HG03045 (cell line): ENCODE data around the gene CTIF.

ENCODE experiments used
- ATAC-seq: cut with Tn5 transposase; IDR thresholded peaks from one replicate; pipeline ENCODE4 v1.9.1; 2021; ENCODE audit warnings: mild to moderate bottlenecking, moderate library complexity; ENCODE audit not compliant: unreplicated experiment

Gene CTIF

DNA sequence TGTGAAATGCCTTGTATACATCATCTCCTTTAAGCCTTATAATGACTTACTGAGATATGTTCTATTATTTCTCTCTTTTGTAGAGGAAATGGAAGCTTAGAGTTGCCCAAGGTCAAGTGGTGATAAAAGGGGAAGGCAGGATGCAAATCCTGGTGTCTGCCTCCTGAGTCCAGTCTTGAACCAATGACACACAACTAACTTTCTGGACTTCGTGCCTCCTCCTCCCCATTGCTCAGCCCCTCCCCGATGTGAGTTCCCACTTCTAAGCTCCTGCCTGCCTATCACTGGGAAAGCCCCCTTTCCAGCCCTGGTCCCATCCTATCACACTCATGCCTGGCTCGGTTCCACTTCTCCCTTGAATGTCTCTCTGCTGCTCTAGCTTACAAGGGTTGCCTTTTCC, 6.9 kb upstream of the CTIF start:
- no peak for ATAC-seq

DNA sequence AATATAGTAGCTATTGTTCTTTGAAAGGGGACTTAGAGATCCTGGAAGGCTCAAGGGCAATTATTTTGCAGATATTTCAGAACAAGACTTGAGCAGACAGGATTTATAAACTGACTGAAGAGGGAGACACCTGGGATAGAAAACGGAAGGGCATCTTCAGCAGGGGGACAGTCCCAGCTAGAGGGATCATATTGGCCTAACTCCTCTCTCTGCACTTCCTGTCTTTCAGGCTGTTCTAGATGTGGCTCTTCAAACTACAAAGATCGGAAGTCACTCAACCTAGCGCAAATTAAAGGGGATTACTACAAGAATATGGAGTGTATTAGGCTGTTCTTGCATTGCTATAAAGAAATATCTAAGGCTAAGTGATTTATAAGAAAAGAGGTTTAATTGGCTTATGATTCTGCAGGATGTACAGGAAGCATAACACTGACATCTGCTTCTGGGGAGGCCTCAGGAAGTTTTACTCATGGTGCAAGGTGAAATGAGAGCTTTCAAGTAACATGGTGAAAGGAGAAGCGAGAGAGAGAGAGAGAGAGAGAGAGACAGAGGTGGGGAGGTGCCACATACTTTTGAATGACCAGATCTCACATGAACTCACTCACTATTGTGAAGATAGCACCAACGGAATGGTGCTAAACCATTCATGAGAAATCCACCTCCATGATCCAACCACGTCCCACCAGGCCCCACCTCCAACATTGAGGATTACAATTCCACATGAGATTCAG, 5.3 kb upstream of the CTIF start:
- no peak for ATAC-seq

DNA sequence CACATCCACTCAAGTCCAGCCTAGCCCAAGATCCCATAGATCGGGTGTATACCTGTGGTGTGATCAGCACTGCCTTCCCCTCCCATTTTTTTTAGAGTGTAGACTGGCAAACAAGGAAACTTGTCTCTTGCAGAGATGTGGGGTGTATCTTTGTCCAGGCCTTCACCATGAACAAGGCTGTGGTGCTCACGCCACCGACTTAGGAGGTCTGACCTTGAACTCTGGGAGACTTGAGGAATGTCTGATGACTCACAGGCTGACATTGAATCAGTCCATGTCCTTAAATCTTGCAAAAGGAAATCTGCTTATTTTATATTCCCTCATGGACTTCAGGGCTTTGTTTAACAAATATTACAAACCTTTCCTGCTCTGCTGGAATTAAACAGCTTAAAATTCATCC, 4.5 kb upstream of the CTIF start:
- ATAC-seq = no peak

DNA sequence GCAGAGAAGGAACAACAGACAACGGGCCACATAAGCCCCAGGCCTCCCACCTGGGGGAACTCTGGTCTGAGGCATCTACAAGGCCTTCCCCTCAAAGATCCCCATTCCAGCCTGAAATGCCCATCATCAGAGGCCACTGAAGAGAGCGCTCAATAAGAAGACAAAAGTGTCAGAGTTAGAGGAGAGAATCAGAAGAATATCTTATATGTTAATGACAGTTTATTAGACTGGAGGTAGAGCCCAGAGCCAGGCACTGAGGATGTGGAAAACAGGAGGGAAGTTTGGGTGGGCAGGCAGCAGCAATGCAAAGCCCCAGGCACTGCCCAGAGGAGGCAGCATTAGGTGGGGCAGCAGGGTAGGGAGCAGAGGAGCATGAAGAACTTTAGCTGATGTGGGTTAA, 2.9 kb upstream of the CTIF start:
- no peak for ATAC-seq

DNA sequence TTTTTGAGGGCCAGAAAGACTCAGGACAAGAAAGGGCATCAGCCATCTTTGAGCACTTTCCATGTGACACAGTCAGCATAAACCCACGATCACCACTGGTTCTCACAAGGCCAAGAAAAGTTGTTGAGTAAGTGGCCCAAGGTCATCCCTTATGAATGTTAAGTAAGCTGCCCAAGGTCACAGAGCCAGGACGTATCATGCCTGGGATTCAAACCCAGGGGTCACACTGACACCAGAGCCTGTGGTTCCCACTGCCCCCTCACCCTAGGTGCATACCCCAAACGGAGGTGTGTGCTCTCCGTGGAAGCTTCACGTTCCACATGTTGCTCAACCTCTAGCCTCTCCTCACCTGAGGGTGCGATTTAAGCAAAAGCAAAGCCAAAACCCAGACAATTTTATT, 2.3 kb upstream of the CTIF start:
- ATAC-seq = no peak

DNA sequence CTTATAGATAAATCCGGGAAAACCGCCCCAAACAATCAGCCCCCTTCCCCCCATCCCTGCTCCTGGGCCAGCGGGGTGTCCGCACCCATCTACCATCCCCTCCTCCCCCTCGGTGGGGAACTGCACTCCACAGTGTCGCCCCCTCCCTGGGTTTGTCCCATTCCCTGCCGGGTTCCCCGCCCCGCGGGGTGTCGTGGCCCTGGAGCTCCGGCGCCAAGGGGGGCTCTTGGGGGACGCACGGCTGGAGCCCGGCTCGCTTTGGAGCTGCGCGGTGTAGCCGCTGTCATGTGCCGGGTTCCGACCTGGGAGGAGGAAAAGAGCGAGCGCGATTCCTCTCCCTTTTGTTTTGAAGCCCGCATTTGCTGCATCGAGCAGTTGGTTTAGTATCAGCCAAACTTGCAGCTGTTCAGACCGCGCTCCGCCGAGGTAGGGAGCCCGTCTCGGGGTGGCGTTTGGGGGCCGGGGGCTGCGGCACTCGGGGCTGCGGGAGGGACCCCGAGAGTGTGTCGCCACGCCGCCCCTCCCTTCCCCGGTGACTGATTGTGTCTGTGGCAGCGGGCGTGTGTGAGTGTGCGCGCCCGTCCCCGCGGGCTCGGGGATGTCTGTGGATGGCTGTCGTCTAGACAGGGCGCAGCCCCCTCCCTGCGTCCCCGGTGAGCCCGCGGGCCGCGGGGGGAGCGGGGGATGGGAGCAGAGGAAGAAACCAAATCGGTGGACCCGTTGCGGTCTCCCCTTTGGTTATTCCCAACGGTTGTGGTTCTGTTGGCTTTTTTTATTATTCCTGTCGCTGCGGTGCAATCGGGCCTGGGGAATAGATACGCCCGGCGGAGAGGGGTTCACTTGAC, 797 bp downstream of the CTIF start:
- ATAC-seq = no peak

DNA sequence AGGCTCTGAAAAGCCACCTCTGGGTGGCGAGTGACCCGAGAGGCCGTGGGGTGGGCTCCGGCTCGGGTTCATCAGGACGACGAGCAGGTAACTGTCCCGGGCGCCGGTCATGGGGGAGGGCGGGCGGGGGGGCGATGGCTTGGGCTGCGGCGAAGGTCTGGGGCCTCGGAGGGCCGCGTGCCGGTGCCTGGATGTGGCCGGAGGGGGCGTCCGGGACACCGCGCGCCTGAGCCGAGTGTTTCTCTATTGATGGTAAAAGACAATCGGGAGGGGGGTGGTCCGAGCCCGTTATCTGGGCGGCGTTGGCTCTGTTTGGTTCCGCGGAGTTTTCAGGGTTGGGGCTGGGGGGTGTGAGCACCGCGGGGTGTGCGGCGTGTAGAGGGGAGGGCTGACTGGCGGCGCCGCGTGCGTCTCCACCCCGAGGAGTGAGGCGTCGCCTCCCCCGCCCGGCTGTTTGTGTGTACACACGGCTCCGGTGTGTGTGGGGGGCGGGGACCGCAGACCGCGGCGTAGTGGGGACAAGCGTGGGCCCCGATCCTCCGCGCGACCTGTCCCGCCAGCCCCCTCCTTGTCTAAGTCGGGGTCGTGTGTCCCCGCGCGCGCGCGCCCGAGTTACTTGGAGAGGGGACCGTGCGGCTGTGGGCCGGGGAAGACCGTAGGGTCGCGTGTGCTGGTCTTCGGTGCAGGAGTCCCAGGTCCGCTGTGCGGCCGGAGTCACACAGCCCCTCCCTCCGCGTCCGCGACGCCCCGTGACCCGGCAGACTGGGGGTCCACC, 1.6 kb downstream of the CTIF start:
- ATAC-seq = no peak

DNA sequence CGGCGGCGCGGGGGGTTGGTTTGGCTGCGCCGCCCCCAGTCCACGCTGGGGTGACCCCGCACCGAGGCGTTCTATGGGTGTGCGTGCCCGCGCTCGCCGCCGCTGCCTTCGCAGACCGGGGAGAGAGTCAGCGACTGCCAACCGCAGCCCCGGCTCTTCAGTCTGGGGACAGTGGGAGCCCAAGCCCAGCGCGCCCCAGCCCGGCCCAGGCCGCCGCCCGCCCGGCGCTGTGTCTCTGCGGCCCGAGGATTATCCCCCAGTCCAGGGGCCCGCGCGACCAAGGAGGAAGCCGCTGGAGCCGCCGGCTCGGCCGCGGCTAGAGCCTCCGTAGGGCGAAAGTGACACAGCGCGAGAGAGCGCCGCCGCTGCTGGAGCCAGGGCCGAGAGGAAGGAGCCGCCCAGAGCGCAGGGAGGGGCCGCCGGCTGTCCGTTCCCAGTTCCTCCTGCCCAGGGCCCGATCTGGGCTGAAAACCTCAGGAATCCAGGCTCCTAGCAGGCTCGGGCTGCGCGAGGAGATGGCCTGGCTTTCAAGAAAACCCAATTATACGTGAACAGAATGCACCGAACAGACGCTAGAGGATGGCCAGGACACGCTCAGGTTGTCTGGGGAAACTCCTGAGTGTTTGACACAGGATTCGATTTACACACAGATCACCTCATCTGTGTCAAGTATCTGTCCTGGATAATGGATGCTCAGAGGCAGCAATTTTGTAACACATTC, 2.4 kb downstream of the CTIF start:
- no peak for ATAC-seq

DNA sequence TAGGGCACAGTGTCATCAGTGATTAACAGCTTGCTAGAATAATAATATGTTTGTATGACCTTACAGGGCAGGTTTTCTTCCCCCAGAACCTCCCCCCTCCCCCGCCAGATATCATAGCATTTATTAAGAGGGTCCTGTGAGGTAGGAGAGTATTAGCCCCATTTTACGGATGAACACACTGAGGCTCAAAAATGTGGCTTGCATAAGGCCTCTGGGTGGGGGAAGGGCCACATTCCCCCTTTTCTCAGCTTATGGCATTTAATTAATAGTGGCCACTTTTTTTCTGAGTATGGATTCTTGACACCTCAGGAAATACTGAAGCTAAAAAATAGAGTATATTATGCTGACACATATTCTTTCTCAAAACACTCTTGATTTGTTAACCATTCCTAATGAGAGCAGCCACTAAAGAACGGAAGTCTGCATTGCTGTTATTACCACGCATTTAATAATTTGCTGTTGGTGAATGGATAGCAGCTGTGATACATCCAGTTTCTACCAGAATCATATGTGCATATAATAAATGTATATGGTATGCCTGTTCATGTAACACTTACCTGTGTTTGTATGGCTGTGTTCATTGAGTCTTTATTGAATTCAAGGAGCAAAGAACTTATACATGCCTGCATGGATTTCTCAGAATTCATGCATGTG, 3.0 kb downstream of the CTIF start:
- ATAC-seq = no peak

DNA sequence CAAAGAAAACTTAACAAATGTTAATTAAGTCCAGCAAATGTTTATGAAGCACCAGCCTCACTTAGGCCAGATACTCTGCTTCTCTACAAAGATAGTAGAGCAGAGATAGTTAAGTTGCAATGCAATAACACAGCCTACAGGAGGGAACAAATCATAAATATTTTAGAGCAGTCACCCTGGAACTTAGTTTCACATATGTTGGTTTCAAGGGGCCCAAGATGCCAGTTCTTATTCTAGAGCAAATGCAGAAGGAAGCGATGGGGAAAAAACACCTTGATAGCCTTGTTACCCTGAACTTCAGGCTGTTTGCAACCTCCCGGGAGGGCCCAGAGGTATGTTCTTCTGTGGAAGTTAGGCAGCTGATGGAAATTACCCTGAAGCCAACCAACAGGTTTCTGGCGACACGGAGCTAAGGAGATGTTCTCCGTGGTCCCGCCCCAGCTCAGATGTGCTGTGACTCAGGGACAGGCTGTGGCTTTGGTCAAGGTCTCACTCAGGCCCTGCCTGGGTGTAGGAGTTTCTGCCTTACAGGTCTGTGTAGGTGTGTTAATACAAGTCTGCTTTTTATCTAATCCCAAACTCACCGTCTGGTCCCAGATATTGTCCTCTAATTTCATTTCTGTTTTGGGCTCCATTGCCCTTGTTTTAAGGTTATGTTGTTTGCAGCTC, 3.8 kb downstream of the CTIF start:
- ATAC-seq = no peak

DNA sequence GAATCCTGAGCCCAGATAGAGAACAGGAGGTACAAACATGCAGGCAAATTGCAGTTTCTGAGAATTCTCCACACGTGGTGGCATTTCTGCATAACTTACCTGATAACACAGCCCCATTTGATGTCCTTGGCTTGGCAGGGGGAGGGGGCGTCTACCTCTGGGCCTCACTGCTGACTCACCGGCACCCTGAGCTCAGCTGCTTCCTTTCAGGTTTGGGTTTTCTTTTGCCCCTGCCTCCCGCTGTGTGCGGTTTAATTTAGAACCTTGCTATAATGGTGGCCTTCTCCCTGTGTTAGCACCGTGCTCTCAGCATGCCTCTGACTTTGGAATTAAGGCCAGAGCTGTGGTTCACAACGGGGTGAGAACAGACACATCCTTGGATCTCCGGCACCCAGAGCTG, 4.4 kb downstream of the CTIF start:
- ATAC-seq = no peak

DNA sequence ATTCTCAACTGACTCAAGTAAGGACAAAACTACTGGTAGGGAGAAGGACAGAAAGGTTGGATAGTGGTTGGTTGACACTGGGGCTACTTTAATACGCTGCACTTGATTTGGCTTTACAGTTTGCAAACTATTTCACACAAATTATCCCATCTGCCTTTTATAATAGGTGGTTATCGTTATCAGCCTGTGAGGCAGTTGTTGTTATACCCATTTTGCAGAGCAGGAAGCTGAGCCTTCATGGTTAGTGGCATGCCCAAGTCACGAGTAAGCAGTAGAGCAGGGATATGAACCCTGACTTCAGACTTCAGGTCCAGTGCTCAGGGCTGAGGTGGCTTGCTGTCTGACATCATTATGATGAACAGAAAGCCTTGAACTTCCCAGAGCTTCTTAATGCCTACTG, 5.3 kb downstream of the CTIF start:
- no peak for ATAC-seq

DNA sequence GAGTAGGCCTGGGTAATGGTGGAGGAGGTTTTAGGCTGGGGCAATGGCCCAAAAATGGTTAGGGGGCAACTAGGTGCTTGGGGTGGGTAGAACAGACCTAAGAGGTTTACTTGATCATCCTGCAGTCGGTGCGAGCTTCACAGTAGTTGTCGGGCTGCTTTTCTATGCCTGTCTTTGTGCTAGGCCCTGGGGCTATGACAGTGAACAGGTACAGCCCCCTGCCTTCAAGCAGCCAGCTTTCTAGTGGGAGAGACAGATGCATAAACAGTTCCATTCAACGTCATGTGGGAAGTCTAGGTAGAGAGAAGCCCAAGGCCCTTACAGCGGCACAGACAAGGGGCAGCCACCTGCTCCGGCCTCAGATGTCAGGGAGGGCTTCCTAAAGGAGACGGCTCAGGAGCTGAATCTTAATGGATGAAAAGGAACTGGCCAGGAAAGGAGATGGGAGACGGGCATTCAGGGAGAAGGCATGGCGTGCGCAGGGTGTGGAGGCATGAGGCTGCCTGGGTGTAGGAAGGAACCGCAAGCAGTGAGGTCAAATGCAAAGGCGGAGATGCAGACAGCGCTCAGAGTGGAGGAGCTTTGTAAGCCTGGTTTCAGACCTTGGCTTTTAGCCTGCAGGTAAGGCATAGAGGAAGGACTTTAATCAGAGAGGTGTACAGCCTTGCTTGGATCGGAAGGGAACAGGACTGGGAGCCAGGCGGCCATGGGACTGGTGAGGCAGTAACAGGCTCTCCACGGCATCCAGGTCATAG, 6.0 kb downstream of the CTIF start:
- no peak for ATAC-seq

DNA sequence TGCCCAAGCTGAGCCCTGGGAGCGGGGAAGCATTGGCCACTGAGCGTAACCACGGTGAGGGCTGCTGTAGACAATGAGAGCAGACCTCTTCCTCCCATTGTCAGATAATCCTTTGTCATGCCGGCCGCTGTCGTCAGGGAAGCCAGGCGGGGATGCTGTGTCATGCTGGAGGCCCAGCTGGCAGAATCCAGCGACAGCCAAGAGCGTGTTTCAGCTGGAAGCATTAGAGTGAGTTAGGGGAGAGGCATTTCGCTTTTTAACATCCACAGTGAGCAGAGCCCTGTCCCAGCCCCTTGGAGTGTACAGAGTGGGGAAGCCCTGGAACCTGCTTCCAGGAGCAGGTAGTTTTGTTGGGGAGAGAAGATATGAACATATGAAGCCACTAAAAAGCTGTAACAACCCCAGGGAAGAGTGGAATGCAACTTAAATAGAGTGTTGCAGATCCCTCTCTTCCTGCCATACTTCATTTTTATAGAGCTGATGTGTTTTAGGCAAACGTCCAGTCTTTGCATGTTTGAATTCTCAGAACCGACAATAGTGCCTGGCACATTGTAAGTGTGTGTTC, 7.0 kb downstream of the CTIF start:
- no peak for ATAC-seq

DNA sequence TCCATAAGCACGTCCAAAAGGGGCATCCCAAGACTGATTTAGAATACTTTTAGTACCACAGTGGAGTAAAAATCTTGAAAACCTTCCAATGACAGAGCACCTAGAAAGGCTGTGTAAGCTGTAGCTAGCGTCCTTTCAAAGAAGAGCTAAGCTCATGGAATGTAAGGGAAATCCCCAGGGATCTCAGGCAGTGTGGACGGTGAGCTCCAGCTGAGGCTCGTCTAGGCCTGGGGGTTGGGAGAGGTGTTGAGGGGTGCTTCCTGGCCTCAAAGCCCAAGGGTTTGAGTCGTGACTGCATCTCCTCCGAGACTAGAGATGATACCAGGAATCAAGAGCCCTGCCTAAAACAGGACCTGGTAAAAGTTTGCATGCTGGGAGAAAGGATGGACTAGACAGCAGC, 7.6 kb downstream of the CTIF start:
- no peak for ATAC-seq

DNA sequence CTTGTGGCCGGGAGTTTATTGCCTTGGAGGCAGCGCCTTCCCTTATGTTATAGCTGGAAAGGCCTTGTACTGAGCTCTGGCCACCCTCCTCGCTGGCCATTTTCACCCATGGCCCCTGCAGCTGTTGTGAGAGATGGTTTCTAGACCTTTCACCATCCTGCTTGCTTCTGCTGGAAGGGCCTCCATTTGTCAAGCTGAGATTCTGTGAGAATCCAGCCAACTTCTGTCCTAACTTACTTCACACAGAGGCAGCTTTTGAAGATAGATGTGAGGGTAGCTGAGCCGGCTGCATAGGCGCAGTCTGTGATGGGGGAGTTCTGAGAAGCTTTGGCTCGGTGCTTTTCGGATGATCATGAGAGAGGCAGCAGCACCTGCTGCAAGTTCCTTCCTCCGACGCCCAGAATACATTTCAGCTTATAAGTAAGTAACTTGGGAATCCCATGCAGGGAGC, 8.7 kb downstream of the CTIF start:
- no peak for ATAC-seq

DNA sequence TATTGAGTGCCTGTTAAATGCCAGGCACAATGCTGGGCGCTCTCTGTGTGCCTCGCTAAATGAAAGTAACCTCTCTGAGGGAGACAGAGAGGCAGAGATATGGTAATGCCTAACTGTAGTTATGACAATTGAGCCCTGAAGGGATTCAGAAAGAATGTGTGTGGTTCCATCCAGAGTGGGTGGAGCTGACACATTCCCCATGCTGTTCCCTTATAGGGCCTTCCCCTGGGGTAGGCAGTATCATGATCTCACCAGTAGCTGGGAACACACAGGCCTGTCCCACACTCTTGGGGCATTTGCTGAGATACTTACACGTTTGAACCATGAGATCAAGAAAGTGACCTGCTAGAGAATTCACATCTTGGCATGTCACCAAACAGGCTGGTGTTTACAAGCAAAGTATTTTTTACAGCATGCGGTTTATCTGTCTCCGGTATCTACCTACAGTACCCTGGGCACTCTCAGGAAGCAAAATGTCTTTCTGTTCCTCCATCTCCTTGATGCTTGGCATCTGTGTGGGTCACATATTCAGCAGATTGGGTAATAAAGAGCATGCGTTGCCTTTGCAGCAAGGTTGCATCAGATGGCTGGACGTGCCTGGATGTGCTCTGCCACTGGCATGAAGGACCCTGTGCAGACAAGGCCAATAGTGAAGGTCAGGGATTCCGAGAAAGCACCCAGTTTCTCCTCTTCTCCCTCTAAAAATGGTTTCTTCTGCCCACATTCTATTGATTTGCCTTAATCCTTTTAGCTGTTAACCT, 9.4 kb downstream of the CTIF start:
- no peak for ATAC-seq

DNA sequence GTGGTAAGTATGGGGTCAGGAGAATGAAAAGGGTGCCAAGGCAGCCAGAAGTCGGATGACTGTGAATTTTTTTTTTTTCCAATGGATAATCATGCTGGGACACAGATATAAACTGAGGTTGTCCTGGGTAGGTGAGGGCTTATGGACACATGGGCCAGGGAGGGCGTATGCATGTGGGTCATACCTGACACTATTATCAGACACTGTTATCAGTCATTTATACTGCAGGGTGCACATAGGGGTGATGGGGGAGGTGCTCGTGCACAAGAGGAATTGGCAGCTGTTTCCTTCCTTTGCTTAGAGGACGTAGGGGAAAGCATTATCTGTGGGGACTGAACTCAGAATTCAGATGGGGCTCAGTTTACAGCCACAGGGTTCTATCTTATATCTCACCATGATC, 10.1 kb downstream of the CTIF start:
- ATAC-seq = no peak
